Measurements from ENCODE around the gene NIN.

DNA sequence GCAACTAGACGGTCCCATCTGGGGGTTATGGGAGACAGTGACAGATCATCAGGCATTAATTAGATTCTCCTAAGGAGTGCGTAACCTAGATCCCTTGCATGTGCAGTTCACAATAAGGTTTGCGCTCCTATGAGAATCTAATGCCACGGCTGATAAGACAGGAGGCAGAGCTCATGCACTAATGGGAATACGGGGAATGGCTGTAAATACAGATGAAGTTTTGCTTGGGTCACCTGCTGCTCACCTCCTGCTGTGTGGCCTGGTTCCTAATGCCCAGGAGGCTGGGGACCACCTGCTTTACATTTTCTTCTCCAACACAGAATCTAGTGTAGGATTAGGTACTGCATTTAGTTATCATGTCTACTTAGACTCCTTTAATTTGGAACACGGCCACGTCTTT lies 113.2 kb downstream of the NIN start:
- TF ChIP-seq CTCF (IDR thresholded peaks at IDR 0.05), result no peak
- no peak for TF ChIP-seq POLR2A (IDR thresholded peaks at IDR 0.05)

All from vagina (tissue), 2 donors.